Measurements from ENCODE around the gene CCR1. TPM values are rescaled to one million over a fixed set of nuclear protein-coding genes. Genes with fewer than 3 reads are reported as not detected.

The CCR1 gene
- total and polyA plus RNA-seq, 2 of the 4 experiments (the other 2 are of a cell fraction), result not detected

DNA sequence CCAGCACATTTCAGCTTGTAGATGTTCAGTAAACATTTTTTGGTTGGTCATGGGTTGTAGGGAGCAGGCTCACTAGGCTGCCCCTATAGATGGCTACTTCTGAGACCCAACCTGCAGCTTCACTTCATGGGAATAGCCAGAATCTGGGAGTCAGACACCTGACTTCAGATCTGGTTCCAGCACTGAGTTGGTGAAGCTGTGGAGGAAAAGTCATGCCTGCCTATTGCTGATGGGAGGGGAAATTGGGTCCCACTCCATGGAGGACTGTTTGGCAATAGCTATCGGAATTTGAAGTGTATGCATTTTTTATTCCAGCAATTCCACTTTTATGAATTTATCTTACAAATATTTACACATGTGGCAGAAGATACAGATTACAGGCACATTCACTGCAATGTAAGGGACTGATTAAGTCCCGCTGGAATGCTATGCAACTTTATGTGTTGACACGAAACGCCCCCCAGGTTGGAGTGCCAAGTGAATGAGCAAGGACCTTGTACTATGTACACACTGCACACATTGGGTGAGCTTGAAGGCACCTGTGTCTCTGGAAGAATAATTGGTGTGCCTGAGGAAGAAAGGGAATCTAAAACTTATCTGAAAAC, 7.8 kb upstream of the CCR1 start:
- dilution Hi-C loops (cut with HindIII; ENCODE audit: low sequenced_read_pairs, unreplicated experiment) (no loop called here), intact Hi-C loops (cut with micrococcal nuclease) (no loop called here), in situ Hi-C loops (cut with MboI; ENCODE audit: low sequenced_read_pairs) (no loop called here)
- H3K23ac ChIP-seq (ENCODE audit: low read depth, low read length), result no peak overlapping the region
- H3K27ac ChIP-seq (ENCODE audit: insufficient read depth, low read length), result peak overlapping the region; percentile 49
- H3K56ac ChIP-seq (ENCODE audit: extremely low read depth, insufficient read depth, low read length), result no peak overlapping the region
- no peaks in the 10 kb centered on the region for H3K79me1 ChIP-seq (ENCODE audit: low read depth in 1 of 2, low read length in 2 of 2)
- H2AK9ac ChIP-seq (replicated peaks; ENCODE audit: low read depth, low read length, poor library complexity), result no peak overlapping the region
- H3K9me3 ChIP-seq (ENCODE audit: control insufficient read depth, insufficient read depth, low read length), result no peaks in the 10 kb centered on the region
- H3K18ac ChIP-seq (ENCODE audit: low read depth, low read length), result peak overlapping the region; percentile 46; the same call in 1 of the 2 replicates
- BruUV-seq (replicated peaks), result no TSS peak
- 0 out of 2 replicates have a peak, but pooled peaks cover 3% of the 10 kb centered on the region for H3K9me1 ChIP-seq (ENCODE audit: insufficient read depth, low read length)
- peak overlapping the region; percentile 3; the same call in 1 of the 2 replicates for H3K4ac ChIP-seq (ENCODE audit: low read depth, low read length)
- no peaks in the 10 kb centered on the region for H4K20me1 ChIP-seq (ENCODE audit: insufficient read depth, low read length)
- H3K4me3 ChIP-seq (ENCODE audit: insufficient read depth, low read depth, low read length), result no peak overlapping the region
- no peak overlapping the region for H2AK5ac ChIP-seq (ENCODE audit: low read depth, low read length)
- no peak overlapping the region for H2BK5ac ChIP-seq (ENCODE audit: low read depth, low read length, poor library complexity, severe bottlenecking)
- ATAC-seq (ENCODE audit: low read depth) (peak; percentile 96), DNase-seq (peak; percentile 77)
- H4K8ac ChIP-seq (ENCODE audit: low read depth in 2 of 2, low read length in 2 of 2), result peak overlapping the region in 1 of 2 experiments; percentile 1; a peak in 1 of 4 replicates
- POLR2A ChIA-PET (ENCODE audit: unreplicated experiment), result interaction anchor here (0.6 kb wide), 1 partner anchor 151 kb away, joined by 8 read pairs; no protein-coding TSS in a partner anchor
- peaks cover 12% of the 10 kb centered on the region for H3K4me1 ChIP-seq (ENCODE audit: control insufficient read depth, insufficient read depth, low read length)
- peaks cover 21% of the 10 kb centered on the region; the same call in 1 of the 2 replicates for H3K27me3 ChIP-seq (ENCODE audit: control insufficient read depth, insufficient read depth, low read length)
- peak overlapping the region; percentile 9; the same call in 1 of the 2 replicates for H3K4me2 ChIP-seq (ENCODE audit: low read depth, low read length)
- peak overlapping the region; percentile 3; the same call in 1 of the 3 replicates for H2BK15ac ChIP-seq (ENCODE audit: low read depth, low read length)
- H2BK120ac ChIP-seq (ENCODE audit: low read depth, low read length), result peak overlapping the region; percentile 74
- no peak overlapping the region for H3K14ac ChIP-seq (replicated peaks; ENCODE audit: low read depth, low read length)
- 0% methylated on average over 1 of the region's 4 CpGs; no CpG with 5 or more reads in 1 of the 2 experiments for WGBS, 2 experiments (ENCODE audit: extremely low coverage in 2 of 2, insufficient read length in 1 of 2)
- H2AFZ ChIP-seq (replicated peaks; ENCODE audit: low read length, poor library complexity), result no peak overlapping the region
- H4K5ac ChIP-seq (ENCODE audit: low read depth, low read length), result peak overlapping the region; percentile 16
- no peak overlapping the region for H3K9ac ChIP-seq (ENCODE audit: low read depth, low read length)
- CTCF ChIA-PET, result interaction anchor here (0.6 to 0.9 kb wide), 4 partner anchors 9 to 192 kb away, joined by 3 to 5 read pairs (median 4); no protein-coding TSS in a partner anchor
- H3K36me3 ChIP-seq (ENCODE audit: control insufficient read depth, insufficient read depth, low read length), result no peaks in the 10 kb centered on the region
- H2BK20ac ChIP-seq (ENCODE audit: low read depth, low read length), result peak overlapping the region; percentile 48; the same call in 1 of the 2 replicates
- H4K91ac ChIP-seq (ENCODE audit: insufficient read depth, low read depth, low read length), result peak overlapping the region; percentile 57
- TF ChIP-seq, protein P1, sequence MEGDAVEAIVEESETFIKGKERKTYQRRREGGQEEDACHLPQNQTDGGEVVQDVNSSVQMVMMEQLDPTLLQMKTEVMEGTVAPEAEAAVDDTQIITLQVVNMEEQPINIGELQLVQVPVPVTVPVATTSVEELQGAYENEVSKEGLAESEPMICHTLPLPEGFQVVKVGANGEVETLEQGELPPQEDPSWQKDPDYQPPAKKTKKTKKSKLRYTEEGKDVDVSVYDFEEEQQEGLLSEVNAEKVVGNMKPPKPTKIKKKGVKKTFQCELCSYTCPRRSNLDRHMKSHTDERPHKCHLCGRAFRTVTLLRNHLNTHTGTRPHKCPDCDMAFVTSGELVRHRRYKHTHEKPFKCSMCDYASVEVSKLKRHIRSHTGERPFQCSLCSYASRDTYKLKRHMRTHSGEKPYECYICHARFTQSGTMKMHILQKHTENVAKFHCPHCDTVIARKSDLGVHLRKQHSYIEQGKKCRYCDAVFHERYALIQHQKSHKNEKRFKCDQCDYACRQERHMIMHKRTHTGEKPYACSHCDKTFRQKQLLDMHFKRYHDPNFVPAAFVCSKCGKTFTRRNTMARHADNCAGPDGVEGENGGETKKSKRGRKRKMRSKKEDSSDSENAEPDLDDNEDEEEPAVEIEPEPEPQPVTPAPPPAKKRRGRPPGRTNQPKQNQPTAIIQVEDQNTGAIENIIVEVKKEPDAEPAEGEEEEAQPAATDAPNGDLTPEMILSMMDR (conservative IDR thresholded peaks at IDR 0.05; ENCODE audit: low read depth, low read length), result no peak
- TF ChIP-seq POLR2A (IDR thresholded peaks at IDR 0.05; ENCODE audit: low read depth, low read length) (no peak), RAD21 (IDR thresholded peaks at IDR 0.05; ENCODE audit: low read length) (no peak), SMC3 (IDR thresholded peaks at IDR 0.05; ENCODE audit: low read depth, low read length) (no peak), MAFK (IDR thresholded peaks at IDR 0.05; ENCODE audit: low read depth, low read length) (no peak), RFX5 (IDR thresholded peaks at IDR 0.05; ENCODE audit: low read depth, low read length) (no peak), RCOR1 (IDR thresholded peaks at IDR 0.05; ENCODE audit: insufficient replicate concordance, low read length) (peak; percentile 56), BHLHE40 (IDR thresholded peaks at IDR 0.05; ENCODE audit: low read depth, low read length) (peak; percentile 57; the same call in 1 of the 2 replicates), FOS (IDR thresholded peaks at IDR 0.05; ENCODE audit: low read depth, low read length) (no peak), CHD1 (IDR thresholded peaks at IDR 0.05; ENCODE audit: low read depth, low read length) (no peak), MXI1 (IDR thresholded peaks at IDR 0.05; ENCODE audit: borderline replicate concordance, low read depth, low read length) (no peak), MAZ (IDR thresholded peaks at IDR 0.05; ENCODE audit: borderline replicate concordance, low read depth, low read length) (peak; percentile 30; the same call in 1 of the 2 replicates)
- TF ChIP-seq, protein P2, sequence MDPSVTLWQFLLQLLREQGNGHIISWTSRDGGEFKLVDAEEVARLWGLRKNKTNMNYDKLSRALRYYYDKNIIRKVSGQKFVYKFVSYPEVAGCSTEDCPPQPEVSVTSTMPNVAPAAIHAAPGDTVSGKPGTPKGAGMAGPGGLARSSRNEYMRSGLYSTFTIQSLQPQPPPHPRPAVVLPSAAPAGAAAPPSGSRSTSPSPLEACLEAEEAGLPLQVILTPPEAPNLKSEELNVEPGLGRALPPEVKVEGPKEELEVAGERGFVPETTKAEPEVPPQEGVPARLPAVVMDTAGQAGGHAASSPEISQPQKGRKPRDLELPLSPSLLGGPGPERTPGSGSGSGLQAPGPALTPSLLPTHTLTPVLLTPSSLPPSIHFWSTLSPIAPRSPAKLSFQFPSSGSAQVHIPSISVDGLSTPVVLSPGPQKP (IDR thresholded peaks at IDR 0.05; ENCODE audit: borderline replicate concordance, low read depth, low read length), result no peak
- TF ChIP-seq, protein P3, sequence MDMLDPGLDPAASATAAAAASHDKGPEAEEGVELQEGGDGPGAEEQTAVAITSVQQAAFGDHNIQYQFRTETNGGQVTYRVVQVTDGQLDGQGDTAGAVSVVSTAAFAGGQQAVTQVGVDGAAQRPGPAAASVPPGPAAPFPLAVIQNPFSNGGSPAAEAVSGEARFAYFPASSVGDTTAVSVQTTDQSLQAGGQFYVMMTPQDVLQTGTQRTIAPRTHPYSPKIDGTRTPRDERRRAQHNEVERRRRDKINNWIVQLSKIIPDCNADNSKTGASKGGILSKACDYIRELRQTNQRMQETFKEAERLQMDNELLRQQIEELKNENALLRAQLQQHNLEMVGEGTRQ (IDR thresholded peaks at IDR 0.05; ENCODE audit: low read depth, low read length), result no peak

All from IMR-90 (cell line).